ENCODE results near the gene DGKH. TPM values are rescaled to one million over a fixed set of nuclear protein-coding genes. Genes with fewer than 3 reads are reported as not detected.

Gene DGKH
- total and polyA plus RNA-seq, 2 experiments from 2014 or later = 3.6 to 7.2 TPM

GRCh38 chr13:42002066-42002465 lies 46.4 kb upstream of the DGKH start:
- H2AFZ ChIP-seq = peak overlapping the region; percentile 26
- H3K9me2 ChIP-seq (replicated peaks; ENCODE audit: insufficient read depth) = no peaks in the 10 kb centered on the region
- H3K79me2 ChIP-seq = no peaks in the 10 kb centered on the region
- H3K27me3 ChIP-seq = no peaks in the 10 kb centered on the region
- no peaks in the 10 kb centered on the region for H3K36me3 ChIP-seq (replicated peaks; ENCODE audit: insufficient read depth, low read depth)
- no peak overlapping the region for H3K27ac ChIP-seq
- peaks cover 3% of the 10 kb centered on the region for H3K4me1 ChIP-seq (ENCODE audit: insufficient read depth)
- DNase-seq (ENCODE audit: low spot score) = no peak
- H3K9me3 ChIP-seq (ENCODE audit: low read depth) = no peaks in the 10 kb centered on the region
- no peaks in the 10 kb centered on the region for H4K20me1 ChIP-seq (ENCODE audit: insufficient read depth, poor library complexity, severe bottlenecking)
- H3K4me3 ChIP-seq = no peak overlapping the region
- no peak for TF ChIP-seq CTCF (IDR thresholded peaks at IDR 0.05; ENCODE audit: poor library complexity)
- TF ChIP-seq EZH2 (IDR thresholded peaks at IDR 0.05; ENCODE audit: borderline replicate concordance) = no peak
- TF ChIP-seq EZH2phosphoT487 (IDR thresholded peaks at IDR 0.05; ENCODE audit: low read depth, severe bottlenecking, unreplicated experiment) = no peak
- 79% methylated on average over 2 of the region's 2 CpGs for WGBS (ENCODE audit: low lambda C conversion rate, missing lambda C conversion rate)
- no peak overlapping the region for H3K4me2 ChIP-seq

GRCh38 chr13:42007844-42008243 lies 40.6 kb upstream of the DGKH start:
- no peaks in the 10 kb centered on the region for H3K79me2 ChIP-seq
- H2AFZ ChIP-seq = no peak overlapping the region
- no peaks in the 10 kb centered on the region for H3K27me3 ChIP-seq
- H3K4me2 ChIP-seq = no peak overlapping the region
- 70% methylated on average over 1 of the region's 1 CpG for WGBS (ENCODE audit: low lambda C conversion rate, missing lambda C conversion rate)
- no peaks in the 10 kb centered on the region for H4K20me1 ChIP-seq (ENCODE audit: insufficient read depth, poor library complexity, severe bottlenecking)
- DNase-seq (ENCODE audit: low spot score) = no peak
- no peaks in the 10 kb centered on the region for H3K9me3 ChIP-seq (ENCODE audit: low read depth)
- H3K27ac ChIP-seq = no peak overlapping the region
- H3K9me2 ChIP-seq (replicated peaks; ENCODE audit: insufficient read depth) = no peaks in the 10 kb centered on the region
- H3K4me1 ChIP-seq (ENCODE audit: insufficient read depth) = no peaks in the 10 kb centered on the region
- H3K36me3 ChIP-seq (replicated peaks; ENCODE audit: insufficient read depth, low read depth) = no peaks in the 10 kb centered on the region
- TF ChIP-seq CTCF (IDR thresholded peaks at IDR 0.05; ENCODE audit: poor library complexity) (no peak), EZH2 (IDR thresholded peaks at IDR 0.05; ENCODE audit: borderline replicate concordance) (no peak)
- H3K4me3 ChIP-seq = no peak overlapping the region

GRCh38 chr13:42009057-42009456 lies 39.4 kb upstream of the DGKH start:
- no peaks in the 10 kb centered on the region for H3K9me2 ChIP-seq (replicated peaks; ENCODE audit: insufficient read depth)
- H3K27ac ChIP-seq = no peak overlapping the region
- H3K4me2 ChIP-seq = no peak overlapping the region

More at GRCh38 chr13:42009057-42009456, 39.4 kb upstream of the DGKH start:
- Histone ChIP-seq H3K4me3 (no peak overlapping the region), H3K4me1 (ENCODE audit: insufficient read depth) (no peaks in the 10 kb centered on the region), H3K9me3 (ENCODE audit: low read depth) (no peaks in the 10 kb centered on the region), H4K20me1 (ENCODE audit: insufficient read depth, poor library complexity, severe bottlenecking) (no peaks in the 10 kb centered on the region), H3K27me3 (no peaks in the 10 kb centered on the region), H2AFZ (no peak overlapping the region), H3K36me3 (replicated peaks; ENCODE audit: insufficient read depth, low read depth) (no peaks in the 10 kb centered on the region), H3K79me2 (no peaks in the 10 kb centered on the region)
- WGBS (ENCODE audit: low lambda C conversion rate, missing lambda C conversion rate) = 91% methylated on average over 4 of the region's 4 CpGs
- TF ChIP-seq CTCF (IDR thresholded peaks at IDR 0.05; ENCODE audit: poor library complexity) = no peak
- no peak for TF ChIP-seq EZH2 (IDR thresholded peaks at IDR 0.05; ENCODE audit: borderline replicate concordance)
- no peak for TF ChIP-seq EZH2phosphoT487 (IDR thresholded peaks at IDR 0.05; ENCODE audit: low read depth, severe bottlenecking, unreplicated experiment)
- DNase-seq (ENCODE audit: low spot score) = no peak
